Measurements from ENCODE around the gene CREB5.

CREB5 gene

GRCh38 chr7:28435732-28436378, 23.5 kb downstream of the CREB5 start:
- DNase-seq = no peak

GRCh38 chr7:28440055-28440601, 27.8 kb downstream of the CREB5 start:
- no peak for DNase-seq

DNA sequence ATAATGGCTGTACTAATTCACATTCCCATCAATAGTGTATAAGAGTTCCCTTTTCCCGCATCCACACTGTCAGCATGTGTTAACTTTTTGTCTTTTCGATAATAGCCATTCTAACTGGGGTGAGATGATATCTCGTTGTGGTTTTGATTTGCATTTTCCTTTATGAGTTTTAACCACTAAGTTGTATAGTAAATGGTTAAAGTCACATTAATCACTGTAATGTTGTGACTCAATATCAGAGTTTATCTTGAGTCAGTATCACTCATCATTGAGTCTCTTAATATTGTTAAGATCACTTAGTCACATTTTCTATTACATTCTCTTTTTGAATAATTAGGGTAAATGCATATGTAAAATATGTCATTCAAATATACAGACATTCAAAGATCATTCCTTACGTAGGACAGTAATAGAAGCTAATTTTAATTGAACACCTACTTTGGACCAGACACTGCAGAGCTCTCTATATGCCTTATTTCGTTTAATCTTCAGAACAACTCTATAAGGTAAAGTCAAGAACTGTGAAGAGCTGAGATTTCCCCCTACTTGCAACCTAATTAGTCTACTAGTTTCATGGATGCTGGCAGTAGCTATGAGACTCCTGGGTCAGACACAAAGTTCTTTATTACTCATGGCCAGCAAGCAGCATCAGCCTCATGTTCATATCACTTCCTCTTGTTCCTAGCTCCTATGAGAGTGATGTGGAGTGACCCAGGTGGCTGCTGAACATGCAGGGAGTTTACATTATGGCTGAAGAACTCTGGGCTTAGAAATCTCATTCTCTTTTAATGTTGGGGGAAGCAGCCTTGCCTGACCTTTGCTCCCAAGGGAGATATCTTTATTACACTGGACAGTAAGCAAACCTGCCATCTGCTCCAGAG, 30.5 kb downstream of the CREB5 start:
- no peak for DNase-seq

GRCh38 chr7:28446131-28446530, 33.8 kb downstream of the CREB5 start:
- DNase-seq = no peak

- no peak for DNase-seq
Measured at GRCh38 chr7:28447071-28447470, 34.8 kb downstream of the CREB5 start.

GRCh38 chr7:28448708-28449107, 36.4 kb downstream of the CREB5 start:
- no peak for DNase-seq

- DNase-seq = no peak
Measured at GRCh38 chr7:28452681-28453080, 40.4 kb downstream of the CREB5 start.

DNA sequence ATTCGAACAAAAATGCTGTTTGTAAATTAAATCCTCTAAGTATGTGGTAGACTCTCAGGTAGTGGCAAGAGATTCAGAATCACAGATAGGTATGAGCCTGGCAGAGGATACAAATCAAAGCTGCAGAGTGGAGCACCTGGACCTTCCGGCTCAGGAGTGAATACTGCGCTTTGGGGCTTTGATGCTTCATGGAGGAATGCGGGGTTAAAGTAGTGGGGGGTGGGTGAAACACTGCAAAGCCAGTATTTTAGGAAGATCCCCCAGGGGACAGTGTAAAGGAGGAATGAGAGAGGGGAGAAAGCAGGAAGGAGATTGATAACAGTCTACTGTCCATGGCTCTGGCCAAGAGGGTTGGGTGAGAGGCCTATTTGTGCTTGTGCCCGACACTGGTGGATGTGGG, 43.2 kb downstream of the CREB5 start:
- DNase-seq = no peak

GRCh38 chr7:28456044-28456443, 43.7 kb downstream of the CREB5 start:
- no peak for DNase-seq

DNA sequence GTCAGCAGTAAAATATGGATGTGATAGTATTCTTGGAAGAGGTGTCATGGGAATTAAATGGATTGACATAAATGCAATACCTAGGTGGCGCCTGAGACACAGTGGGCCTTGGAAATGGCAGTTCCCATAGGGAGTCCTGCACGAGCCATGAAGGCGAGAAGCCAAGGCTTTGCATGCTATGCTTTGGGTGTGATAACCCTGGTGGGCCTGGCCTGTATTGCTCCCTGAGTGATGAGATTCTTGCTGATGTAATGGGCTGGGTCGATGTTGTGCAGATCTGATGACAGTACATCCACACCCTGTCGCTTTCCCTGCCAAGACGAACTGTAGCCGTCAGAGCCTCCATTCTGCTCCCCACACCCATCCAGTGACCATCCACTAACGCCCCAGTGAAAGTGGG, 46.4 kb downstream of the CREB5 start:
- DNase-seq = no peak

- DNase-seq = no peak
Measured at GRCh38 chr7:28459306-28459705, 47.0 kb downstream of the CREB5 start.

- DNase-seq = no peak
Measured at GRCh38 chr7:28465697-28466096, 53.4 kb downstream of the CREB5 start.

DNA sequence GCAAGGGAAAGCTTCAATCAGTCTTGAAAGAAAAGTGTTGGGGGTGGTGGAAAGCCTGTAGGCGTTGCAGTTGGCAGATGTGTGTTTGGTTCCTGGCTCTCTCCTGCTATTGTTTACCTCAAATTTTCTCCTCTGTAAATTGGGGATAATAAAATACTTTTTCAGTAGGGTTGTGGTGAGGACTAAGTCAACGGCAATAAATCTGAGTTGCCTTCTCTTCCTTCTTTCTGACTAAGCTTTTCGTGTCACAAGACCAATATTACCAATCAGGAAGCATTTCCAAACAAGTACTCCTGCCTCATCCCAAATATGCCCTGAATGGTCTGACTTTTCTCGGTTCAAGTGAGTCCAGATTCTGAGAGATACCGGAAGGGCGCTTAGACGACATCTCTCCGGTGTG, 54.0 kb downstream of the CREB5 start:
- no peak for DNase-seq

DNA sequence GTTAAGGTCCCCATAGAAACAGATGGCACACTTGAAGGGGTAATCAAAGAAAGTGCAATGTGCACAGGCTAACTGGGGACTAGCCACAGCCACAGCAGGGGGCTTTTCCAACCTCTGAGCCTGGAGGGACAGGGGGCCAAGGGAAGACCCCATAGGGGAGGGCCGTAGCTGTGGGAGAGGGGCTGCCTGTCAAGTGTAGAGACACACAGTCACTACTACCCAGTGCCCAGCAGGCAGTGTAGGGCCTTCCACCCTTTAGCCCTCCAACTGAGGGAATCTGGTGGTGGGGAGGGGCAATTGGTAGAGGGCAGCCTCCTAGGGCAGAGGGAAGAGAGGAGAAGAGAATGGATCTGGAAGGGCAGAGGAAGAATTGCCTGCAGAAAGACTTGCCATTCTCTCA, 54.6 kb downstream of the CREB5 start:
- no peak for DNase-seq

GRCh38 chr7:28469562-28469961, 57.2 kb downstream of the CREB5 start:
- no peak for DNase-seq

DNA sequence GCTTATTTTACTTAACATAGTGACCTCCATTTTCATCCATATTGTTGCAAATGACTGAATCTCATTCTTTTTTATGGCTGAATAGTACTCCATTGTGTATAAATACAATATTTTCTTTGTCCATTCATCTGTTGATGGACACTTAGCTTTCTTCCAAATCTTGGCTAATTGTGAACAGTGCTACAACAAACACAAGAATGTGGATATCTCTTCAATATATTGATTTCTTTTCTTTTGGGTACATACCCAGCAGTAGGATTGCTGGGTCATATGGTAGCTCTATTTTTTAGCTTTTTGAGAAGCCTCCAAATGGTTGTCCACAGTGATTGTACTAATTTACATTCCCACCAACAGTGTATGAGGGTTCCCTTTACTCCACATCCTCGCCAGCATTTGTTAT, 58.0 kb downstream of the CREB5 start:
- no peak for DNase-seq

GRCh38 chr7:28472332-28472731, 60.0 kb downstream of the CREB5 start:
- DNase-seq = no peak

- DNase-seq = no peak
Measured at GRCh38 chr7:28473571-28474281, 61.4 kb downstream of the CREB5 start.

DNA sequence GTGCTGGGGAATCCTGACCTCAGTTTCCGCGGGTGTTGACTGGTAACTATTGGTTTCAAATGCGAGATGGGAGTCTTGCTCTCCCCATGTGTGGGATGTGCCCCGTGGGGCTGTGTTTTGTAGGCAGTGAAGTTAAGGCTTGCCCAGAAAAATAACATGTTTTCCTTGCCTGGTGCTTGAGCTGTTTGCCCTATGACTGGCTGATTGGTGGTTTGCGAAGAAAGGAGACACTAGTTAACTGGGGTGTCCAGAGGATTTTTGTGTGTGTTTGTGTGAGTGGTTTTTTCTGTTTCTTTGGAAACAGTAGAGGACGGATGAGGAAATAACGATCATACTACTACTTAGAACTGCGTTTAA, 61.9 kb downstream of the CREB5 start:
- DNase-seq = no peak

DNA sequence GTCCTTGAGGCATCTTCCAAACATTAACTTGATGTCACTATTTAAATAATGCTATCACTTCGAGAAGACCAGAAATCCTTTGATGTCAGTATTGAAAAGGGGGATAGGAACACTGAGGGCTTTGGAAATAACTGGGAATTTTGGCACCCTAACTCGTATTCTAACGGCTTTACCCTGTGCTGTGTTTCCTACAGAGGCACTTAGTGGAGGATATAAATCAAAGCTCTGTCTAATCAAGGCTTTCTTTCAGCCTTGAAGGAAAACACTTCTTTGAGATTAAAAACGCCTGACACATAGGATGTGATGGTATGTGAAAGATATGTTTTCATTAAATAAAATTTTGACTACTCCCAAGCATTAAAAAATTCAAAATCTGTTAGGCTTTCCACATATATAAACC, 62.3 kb downstream of the CREB5 start:
- DNase-seq = no peak

GRCh38 chr7:28477041-28477442, 64.7 kb downstream of the CREB5 start:
- DNase-seq = no peak

GRCh38 chr7:28478656-28479055, 66.3 kb downstream of the CREB5 start:
- DNase-seq = no peak

DNA sequence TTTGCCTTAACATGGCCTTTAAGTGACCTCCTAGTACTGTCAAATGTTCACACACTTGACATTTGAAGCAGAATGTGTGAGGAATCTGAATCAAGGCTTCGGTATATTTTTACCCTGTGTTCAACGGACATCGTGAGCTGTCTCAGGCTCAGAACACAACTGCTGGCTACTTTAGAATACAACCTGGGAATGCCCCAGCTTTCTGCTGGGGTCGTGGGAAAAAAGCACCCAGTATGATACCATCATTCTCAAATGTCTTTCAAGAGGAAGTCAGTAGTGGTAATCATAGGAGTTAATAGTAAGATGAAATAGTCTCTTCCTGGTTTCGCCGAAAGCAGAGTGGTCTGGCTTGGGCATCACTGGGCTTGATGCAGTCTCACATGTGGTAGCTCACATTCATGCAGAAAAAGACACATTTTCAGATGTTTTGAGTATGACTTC, 67.2 kb downstream of the CREB5 start:
- no peak for DNase-seq

DNA sequence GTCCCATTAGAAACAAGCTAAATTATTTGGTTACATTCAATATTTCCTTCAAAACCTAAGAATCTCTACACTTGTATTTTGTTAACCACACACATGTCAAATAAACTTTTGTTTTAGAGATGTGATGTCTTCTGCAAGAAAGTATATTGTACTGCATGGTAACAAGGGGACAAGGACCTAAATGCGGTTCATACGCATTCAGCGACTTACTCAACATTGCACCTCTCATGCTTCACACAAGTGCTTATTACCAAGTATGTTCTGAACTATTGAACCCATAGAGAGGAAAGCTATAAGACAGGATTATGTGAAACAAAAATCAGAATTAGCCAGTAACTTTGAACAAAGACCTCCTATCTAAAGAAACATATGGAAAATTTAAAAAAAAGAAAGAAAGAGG, 68.3 kb downstream of the CREB5 start:
- no peak for DNase-seq

All from CD4-positive, alpha-beta T cell treated with Interleukin-4 for 4 hours (primary cell).